ENCODE measurements around the gene SSH2. TPM values are rescaled to one million over a fixed set of nuclear protein-coding genes. Genes with fewer than 3 reads are reported as not detected.

The SSH2 gene
- total and polyA plus RNA-seq, 4 donors, result 7.5 to 14.1 (median 11.2) TPM

- Histone ChIP-seq H3K4me1 (ENCODE audit: control insufficient read depth in 4 of 4, insufficient read depth in 4 of 4, low read length in 3 of 4) (peaks cover 0 to 1% (median 0%) of the 10 kb centered on the region in 4 donors), H3K27me3 (ENCODE audit: control insufficient read depth in 4 of 4, insufficient read depth in 4 of 4, low read length in 3 of 4) (no peaks in the 10 kb centered on the region), H3K4me3 (ENCODE audit: low read depth in 1 of 3, low read length in 3 of 3) (no peak overlapping the region), H3K9me3 (ENCODE audit: control insufficient read depth in 4 of 4, low read length in 3 of 4) (no peaks in the 10 kb centered on the region), H3K27ac (ENCODE audit: low read depth in 1 of 2, low read length in 2 of 2) (no peak overlapping the region), H3K9ac (ENCODE audit: low read depth in 1 of 2, low read length in 2 of 2) (no peak overlapping the region), H3K36me3 (ENCODE audit: control insufficient read depth in 4 of 4, insufficient read depth in 3 of 4, low read depth in 1 of 4, low read length in 3 of 4) (no peaks in the 10 kb centered on the region)
- no peak for TF ChIP-seq HNF4G (IDR thresholded peaks at IDR 0.05)
- no peak for TF ChIP-seq JUND (IDR thresholded peaks at IDR 0.05)
- no peak for TF ChIP-seq FOXA1 (IDR thresholded peaks at IDR 0.05)
- TF ChIP-seq TAF1 (conservative IDR thresholded peaks at IDR 0.05), result no peak
- TF ChIP-seq, protein P1, sequence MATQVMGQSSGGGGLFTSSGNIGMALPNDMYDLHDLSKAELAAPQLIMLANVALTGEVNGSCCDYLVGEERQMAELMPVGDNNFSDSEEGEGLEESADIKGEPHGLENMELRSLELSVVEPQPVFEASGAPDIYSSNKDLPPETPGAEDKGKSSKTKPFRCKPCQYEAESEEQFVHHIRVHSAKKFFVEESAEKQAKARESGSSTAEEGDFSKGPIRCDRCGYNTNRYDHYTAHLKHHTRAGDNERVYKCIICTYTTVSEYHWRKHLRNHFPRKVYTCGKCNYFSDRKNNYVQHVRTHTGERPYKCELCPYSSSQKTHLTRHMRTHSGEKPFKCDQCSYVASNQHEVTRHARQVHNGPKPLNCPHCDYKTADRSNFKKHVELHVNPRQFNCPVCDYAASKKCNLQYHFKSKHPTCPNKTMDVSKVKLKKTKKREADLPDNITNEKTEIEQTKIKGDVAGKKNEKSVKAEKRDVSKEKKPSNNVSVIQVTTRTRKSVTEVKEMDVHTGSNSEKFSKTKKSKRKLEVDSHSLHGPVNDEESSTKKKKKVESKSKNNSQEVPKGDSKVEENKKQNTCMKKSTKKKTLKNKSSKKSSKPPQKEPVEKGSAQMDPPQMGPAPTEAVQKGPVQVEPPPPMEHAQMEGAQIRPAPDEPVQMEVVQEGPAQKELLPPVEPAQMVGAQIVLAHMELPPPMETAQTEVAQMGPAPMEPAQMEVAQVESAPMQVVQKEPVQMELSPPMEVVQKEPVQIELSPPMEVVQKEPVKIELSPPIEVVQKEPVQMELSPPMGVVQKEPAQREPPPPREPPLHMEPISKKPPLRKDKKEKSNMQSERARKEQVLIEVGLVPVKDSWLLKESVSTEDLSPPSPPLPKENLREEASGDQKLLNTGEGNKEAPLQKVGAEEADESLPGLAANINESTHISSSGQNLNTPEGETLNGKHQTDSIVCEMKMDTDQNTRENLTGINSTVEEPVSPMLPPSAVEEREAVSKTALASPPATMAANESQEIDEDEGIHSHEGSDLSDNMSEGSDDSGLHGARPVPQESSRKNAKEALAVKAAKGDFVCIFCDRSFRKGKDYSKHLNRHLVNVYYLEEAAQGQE (IDR thresholded peaks at IDR 0.05), result no peak
- TF ChIP-seq ZBTB33 (IDR thresholded peaks at IDR 0.05), result no peak
- 74% methylated on average over 5 of the region's 5 CpGs for WGBS
- DNase-seq (ENCODE audit: low spot score), result no peak
Observed at GRCh38 chr17:29793501-29793900, 136.5 kb downstream of the SSH2 start.

GRCh38 chr17:29791336-29792080, 138.5 kb downstream of the SSH2 start:
- no peaks in the 10 kb centered on the region for H3K9me3 ChIP-seq (ENCODE audit: control insufficient read depth in 4 of 4, low read length in 3 of 4)
- peaks cover 0 to 4% (median 2%) of the 10 kb centered on the region in 4 donors for H3K4me1 ChIP-seq (ENCODE audit: control insufficient read depth in 4 of 4, insufficient read depth in 4 of 4, low read length in 3 of 4)
- H3K4me3 ChIP-seq (ENCODE audit: low read depth in 1 of 3, low read length in 3 of 3), result no peak overlapping the region
- no peaks in the 10 kb centered on the region for H3K36me3 ChIP-seq (ENCODE audit: control insufficient read depth in 4 of 4, insufficient read depth in 3 of 4, low read depth in 1 of 4, low read length in 3 of 4)
- no peak overlapping the region for H3K27ac ChIP-seq (ENCODE audit: low read depth in 1 of 2, low read length in 2 of 2)
- no peak overlapping the region for H3K9ac ChIP-seq (ENCODE audit: low read depth in 1 of 2, low read length in 2 of 2)
- TF ChIP-seq, protein P2, sequence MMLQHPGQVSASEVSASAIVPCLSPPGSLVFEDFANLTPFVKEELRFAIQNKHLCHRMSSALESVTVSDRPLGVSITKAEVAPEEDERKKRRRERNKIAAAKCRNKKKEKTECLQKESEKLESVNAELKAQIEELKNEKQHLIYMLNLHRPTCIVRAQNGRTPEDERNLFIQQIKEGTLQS (IDR thresholded peaks at IDR 0.05), result no peak
- TF ChIP-seq FOXA2 (IDR thresholded peaks at IDR 0.05), result no peak
- no peak for TF ChIP-seq JUND (IDR thresholded peaks at IDR 0.05)
- TF ChIP-seq HNF4A (conservative IDR thresholded peaks at IDR 0.05), result no peak
- no peak for TF ChIP-seq RXRA (IDR thresholded peaks at IDR 0.05)
- no peak for TF ChIP-seq MAX (IDR thresholded peaks at IDR 0.05)
- TF ChIP-seq SP1 (IDR thresholded peaks at IDR 0.05), result no peak
- TF ChIP-seq GABPA (IDR thresholded peaks at IDR 0.05 in 1 of 2, conservative IDR thresholded peaks at IDR 0.05 in 1 of 2), result no peak
- no peak for TF ChIP-seq HNF4G (IDR thresholded peaks at IDR 0.05)
- TF ChIP-seq ZBTB33 (IDR thresholded peaks at IDR 0.05), result no peak
- TF ChIP-seq TAF1 (conservative IDR thresholded peaks at IDR 0.05), result no peak
- no peak for DNase-seq (ENCODE audit: low spot score)
- WGBS, result 94% methylated on average over 3 of the region's 3 CpGs
- no peaks in the 10 kb centered on the region for H3K27me3 ChIP-seq (ENCODE audit: control insufficient read depth in 4 of 4, insufficient read depth in 4 of 4, low read length in 3 of 4)
